ENCODE data around the gene NIFK. TPM values are rescaled to one million over a fixed set of nuclear protein-coding genes. Genes with fewer than 3 reads are reported as not detected.
"Not testable (repeated sequence)": the region's sequence is repeated elsewhere in the genome, so short reads cannot be mapped to it uniquely, and the experiment has no call there.

NIFK gene
- total RNA-seq, 1 experiment from 2014 or later = 147 TPM

DNA sequence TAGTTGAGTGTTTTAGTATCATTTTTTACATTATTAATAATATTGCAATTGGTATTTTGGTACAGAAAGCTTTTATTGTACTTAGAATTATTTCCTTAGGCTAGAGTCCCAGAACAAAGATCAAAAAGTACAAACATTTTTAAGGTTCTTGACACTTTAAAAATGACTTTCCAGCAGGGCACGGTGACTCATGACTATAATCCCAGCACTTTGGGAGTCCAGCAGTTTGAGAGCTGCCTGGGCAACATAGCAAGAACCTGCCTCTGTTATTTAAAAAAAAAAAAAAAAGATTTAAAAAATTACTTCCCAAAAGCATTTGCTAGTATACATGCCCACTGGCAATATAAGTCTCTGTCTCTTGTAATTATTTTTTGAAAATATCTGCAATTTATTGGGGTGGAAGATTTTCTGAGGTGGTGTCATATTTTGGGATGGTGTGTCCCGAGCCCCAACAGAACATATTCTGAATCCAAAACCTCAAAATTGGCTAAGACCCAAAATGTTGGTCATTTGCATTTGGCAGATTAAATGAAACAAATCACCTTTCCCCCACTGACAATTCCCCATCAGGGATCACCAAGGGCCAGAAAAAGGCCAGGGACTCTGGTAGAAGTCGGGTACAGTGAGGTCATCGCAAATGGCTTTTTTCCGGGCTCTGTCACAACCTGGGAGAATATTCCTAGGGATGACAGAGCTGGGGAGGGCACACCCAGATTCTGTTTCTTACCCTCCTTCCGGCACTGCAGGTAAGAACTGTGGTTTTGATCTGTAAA lies 42.1 kb downstream of the NIFK start:
- peak; percentile 70 for DNase-seq (ENCODE audit: low spot score)

DNA sequence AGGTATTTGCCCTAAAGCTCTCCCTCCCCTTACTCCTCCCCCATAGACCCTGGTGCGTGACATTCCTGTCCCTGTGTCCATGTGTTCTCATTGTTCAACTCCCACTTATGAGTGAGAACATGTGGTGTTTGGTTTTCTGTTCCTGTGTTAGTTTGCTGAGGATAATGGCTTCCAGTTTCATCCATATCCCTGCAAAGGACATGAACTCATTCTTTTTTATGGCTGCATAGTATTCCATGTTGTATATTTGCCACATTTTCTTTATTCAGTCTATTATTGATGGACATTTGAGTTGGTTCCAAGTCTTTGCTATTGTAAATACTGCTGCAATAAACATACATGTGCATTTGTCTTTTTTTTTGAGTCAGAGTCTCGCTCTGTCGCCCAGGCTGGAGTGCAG lies 46.1 kb downstream of the NIFK start:
- not testable (repeated sequence) for DNase-seq (ENCODE audit: low spot score)

DNA sequence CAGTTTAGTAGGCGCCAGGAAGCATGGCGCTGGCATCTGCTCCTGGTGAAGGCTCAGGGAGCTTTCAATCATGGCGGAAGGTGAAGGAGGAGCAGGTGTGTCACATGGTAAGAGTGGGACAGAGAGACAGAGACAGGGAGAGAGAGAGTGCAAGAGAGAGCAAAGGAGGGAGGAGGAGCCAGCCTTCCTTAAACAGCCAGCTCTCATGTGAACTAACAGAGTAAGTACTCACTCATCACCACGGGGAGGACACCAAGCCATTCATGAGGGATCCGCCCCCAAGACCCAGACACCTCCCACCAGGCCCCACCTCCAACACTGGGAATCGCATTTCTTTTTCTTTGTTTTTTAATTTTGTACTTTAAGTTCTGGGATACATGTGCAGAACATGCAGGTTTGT lies 46.6 kb downstream of the NIFK start:
- no peak for DNase-seq (ENCODE audit: low spot score)

- no peak for DNase-seq (ENCODE audit: low spot score)
Measured at GRCh38 chr2:121689356-121689755, 47.3 kb downstream of the NIFK start.

- DNase-seq (ENCODE audit: low spot score) = no peak
Measured at GRCh38 chr2:121688820-121689219, 47.9 kb downstream of the NIFK start.

DNA sequence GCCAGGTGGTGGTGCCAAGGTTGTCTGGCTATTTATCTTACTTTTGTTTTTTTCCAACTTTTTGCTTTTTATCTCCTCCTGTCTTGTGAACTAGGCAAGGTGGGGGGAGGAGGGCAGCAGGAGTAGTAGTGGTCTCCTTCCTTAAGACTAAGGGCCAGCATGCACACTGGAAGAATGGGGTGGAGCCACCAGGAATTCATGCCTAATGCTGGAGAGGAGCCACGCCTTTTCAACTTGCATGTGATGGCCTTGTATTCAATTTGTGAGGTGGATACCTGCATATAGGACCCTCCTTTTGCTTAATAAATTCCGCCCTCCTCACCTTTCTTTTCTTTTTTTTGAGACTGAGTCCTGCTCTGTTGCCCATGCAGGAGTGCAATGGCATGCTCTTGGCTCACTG lies 49.8 kb downstream of the NIFK start:
- DNase-seq (ENCODE audit: low spot score) = no peak

DNA sequence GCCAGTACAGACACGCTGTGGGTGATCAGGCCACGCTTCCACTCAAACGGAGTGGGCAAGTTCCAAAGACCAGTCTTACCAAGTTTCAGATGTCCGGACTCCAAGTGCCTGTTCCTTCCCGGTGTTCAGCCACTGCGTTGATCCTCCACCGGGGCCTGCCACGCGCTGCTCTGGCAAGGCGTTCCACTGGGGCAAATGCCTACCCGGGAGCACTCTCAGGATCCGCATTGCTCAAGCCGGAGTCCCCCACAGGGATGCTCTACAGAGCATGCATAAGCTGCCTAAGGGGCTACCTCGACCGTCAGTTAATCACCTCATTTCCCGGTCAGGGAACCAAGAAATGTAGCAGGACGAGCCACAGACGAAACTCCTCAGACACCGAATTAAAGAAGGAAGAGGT lies 50.5 kb downstream of the NIFK start:
- no peak for DNase-seq (ENCODE audit: low spot score)

- DNase-seq (ENCODE audit: low spot score) = no peak
Measured at GRCh38 chr2:121682396-121683298, 54.0 kb downstream of the NIFK start.

DNA sequence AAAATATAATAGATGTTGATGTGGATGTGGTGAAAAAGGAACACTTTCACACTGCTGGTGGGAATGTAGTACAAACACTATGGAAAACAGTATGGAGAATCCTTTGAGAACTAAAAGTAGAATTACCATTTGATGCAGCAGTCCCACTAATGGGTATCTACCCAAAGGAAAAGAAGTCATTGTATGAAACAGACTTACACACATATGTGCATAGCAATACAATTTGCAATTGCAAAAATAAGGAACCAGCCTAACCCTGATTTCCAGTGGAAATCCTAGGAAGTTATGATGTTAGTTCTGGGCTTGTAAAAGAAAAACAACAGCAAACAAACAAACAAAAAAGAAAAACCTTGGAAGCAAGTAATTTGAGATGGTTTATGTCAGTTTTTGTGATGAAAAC lies 58.8 kb downstream of the NIFK start:
- no peak for DNase-seq (ENCODE audit: low spot score)

Other genes starting within 250 kb of the NIFK start
- under 0.01 TPM in 1 of 2 replicates, not detected in the other for gene RNU4ATAC, start 206.0 kb downstream of the NIFK start, total RNA-seq (2014; rRNA removed; shearing (Covaris generic))
- 36.6 and 40.6 TPM in 2 replicates for gene CLASP1, start 87.4 kb downstream of the NIFK start, total RNA-seq (2014; rRNA removed; shearing (Covaris generic))
- 114 and 144 TPM in 2 replicates for gene TSN, start 18.8 kb upstream of the NIFK start, total RNA-seq (2014; rRNA removed; shearing (Covaris generic))